OCI-LY7 (cell line): ENCODE results near the gene YPEL3. TPM values are rescaled to one million over a fixed set of nuclear protein-coding genes. Genes with fewer than 3 reads are reported as not detected.

Experiments
- BruUV-seq: library from RNA; stranded (reverse); fragments of 400-500 nt; replicated peaks from 2 replicates; lab custom pipeline; 2021; lab: Mats Ljungman, UMichigan
- CTCF ChIA-PET: fragments of 300-600 bp; sonication (Branson Sonifier 250); formaldehyde crosslinking; loops from one replicate; lab custom pipeline; 2022; ENCODE audit warnings: antibody characterized with exemption; ENCODE audit not compliant: unreplicated experiment; lab: Charles Lee
- POLR2A ChIA-PET: fragments of 300-600 bp; sonication (Branson Sonifier 250); formaldehyde crosslinking; loops from one replicate; lab custom pipeline; 2022; ENCODE audit warnings: antibody characterized with exemption; lab: Charles Lee
- DNase-seq: peaks from one replicate; pipeline ENCODE4 v3.0.0-alpha.2; 2015; ENCODE audit warnings: low spot score
- H2AFZ ChIP-seq: fragments of 200-600 bp; sonication (generic), shearing (Covaris generic); 2 replicates; pipeline ENCODE4 v1.6.1; 2014; ENCODE audit warnings: mild to moderate bottlenecking, antibody characterized with exemption, low read length, moderate library complexity
- H3K27ac ChIP-seq: fragments of 200-600 bp; sonication (generic); 2 replicates; pipeline ENCODE4 v1.5.1; 2014; ENCODE audit warnings: mixed run types, low read depth, mild to moderate bottlenecking, moderate library complexity, low read length, inconsistent platforms; ENCODE audit not compliant: poor library complexity, severe bottlenecking
- H3K36me3 ChIP-seq: fragments of 200-600 bp; sonication (generic); 2 replicates; pipeline ENCODE4 v1.6.1; 2014; ENCODE audit warnings: mild to moderate bottlenecking, antibody characterized with exemption, low read length, moderate library complexity, mixed read lengths; ENCODE audit not compliant: insufficient read depth
- H3K4me1 ChIP-seq: fragments of 200-600 bp; sonication (generic); 2 replicates; pipeline ENCODE4 v1.5.1; 2014; ENCODE audit warnings: mild to moderate bottlenecking, low read length; ENCODE audit not compliant: insufficient read depth, poor library complexity, severe bottlenecking
- H3K4me2 ChIP-seq: fragments of 200-600 bp; sonication (generic); 2 replicates; pipeline ENCODE4 v1.6.1; 2014; ENCODE audit warnings: mild to moderate bottlenecking, low read length
- H3K4me3 ChIP-seq: fragments of 200-600 bp; sonication (generic); 2 replicates; pipeline ENCODE4 v1.5.1; 2014; ENCODE audit warnings: mild to moderate bottlenecking, low read depth, low read length; ENCODE audit not compliant: poor library complexity, severe bottlenecking
- H3K79me2 ChIP-seq: fragments of 200-600 bp; sonication (generic); 2 replicates; pipeline ENCODE4 v1.6.1; 2016; ENCODE audit warnings: low read depth, mild to moderate bottlenecking, low read length, moderate library complexity, mixed read lengths; ENCODE audit not compliant: insufficient read depth
- H3K9me2 ChIP-seq: fragments of 200-600 bp; sonication (generic); 2 replicates; pipeline ENCODE4 v1.6.1; 2016; ENCODE audit warnings: mild to moderate bottlenecking, low read length, mixed read lengths; ENCODE audit not compliant: insufficient read depth
- H3K9me3 ChIP-seq: fragments of 200-600 bp; sonication (generic); 2 replicates; pipeline ENCODE4 v1.6.1; 2014; ENCODE audit warnings: mild to moderate bottlenecking, mixed run types, low read length, mixed read lengths
- H4K20me1 ChIP-seq: fragments of 200-600 bp; sonication (generic); 2 replicates; pipeline ENCODE4 v1.6.1; 2014; ENCODE audit warnings: mild to moderate bottlenecking, antibody characterized with exemption, low read length, moderate library complexity, mixed read lengths; ENCODE audit not compliant: insufficient read depth
- EZH2phosphoT487 ChIP-seq: fragments of 200-600 bp; sonication (generic); IDR thresholded peaks from 2 replicates; pipeline ENCODE4 v1.6.1; 2018; ENCODE audit warnings: low read depth, borderline replicate concordance, mild to moderate bottlenecking, mixed run types, antibody characterized with exemption, low read length, moderate library complexity, mixed read lengths
- intact Hi-C: fragments of 100-400 bp; cut with micrococcal nuclease; formaldehyde crosslinking; loops from one replicate; pipeline ENCODE4 v1.10.0; 2022; ENCODE audit not compliant: unreplicated experiment
- total RNA-seq, 2 experiments: library from RNA; depleted of rRNA in 1 of 2; stranded (reverse); fragments of >200 nt in 1 of 2; shearing (Covaris generic) in 1 of 2; gene quantifications; 2 replicates each; pipeline ENCODE4 v1.2.3, GENCODE V29; 2014 to 2022
- TF ChIP-seq, protein P1 (sequence below): fragments of 200-600 bp; sonication (generic); conservative IDR thresholded peaks from 2 replicates; pipeline ENCODE4 v1.5.1; 2014; ENCODE audit warnings: mild to moderate bottlenecking, antibody characterized with exemption, low read length, moderate library complexity, mixed read lengths

The YPEL3 gene
- total RNA-seq, 2 experiments from 2014 or later = 17.5 to 34.5 TPM

DNA sequence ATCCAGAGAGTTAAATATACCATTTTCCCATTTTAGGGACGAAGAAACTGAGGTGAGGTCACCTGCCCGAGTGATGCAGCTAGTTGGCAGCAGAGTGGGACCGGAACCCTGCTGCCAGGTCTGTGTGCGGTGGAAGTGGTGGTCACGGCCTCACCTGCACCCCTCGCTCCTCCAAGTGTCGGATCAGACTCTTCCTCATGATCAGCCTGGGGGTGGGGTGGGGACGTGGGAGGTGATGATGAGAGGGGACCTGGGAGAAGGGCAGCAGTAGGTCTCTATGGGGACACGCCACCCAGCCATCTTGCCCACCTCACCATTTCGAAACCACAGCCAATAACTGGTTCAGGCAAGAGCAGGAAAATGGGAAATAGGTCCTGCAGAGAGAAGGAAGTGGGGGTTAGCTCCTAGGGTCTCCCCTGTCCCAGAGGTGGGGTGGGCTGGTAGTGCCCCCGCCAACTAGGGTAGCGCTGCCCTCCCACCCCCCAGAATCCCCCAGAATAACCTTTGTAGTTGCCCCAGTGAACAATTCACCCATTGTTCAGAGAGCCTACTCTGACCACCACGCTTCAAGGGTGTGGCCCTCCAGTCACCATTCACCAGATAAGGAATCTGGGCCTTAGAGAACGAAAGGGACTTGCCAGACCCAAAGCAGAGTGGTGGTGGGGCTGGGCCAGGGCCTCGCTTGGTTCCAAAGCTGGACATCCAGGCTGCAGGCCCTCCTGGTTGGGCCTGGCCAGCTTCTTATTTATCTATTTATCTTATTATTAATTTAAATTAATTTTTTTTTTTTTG, 12.2 kb upstream of the YPEL3 start:
- no peaks in the 10 kb centered on the region for H3K9me2 ChIP-seq
- H3K79me2 ChIP-seq = no peaks in the 10 kb centered on the region
- H3K9me3 ChIP-seq = no peaks in the 10 kb centered on the region
- ChIA-PET CTCF (no interaction called here), POLR2A (no interaction called here)
- peaks cover 4% of the 10 kb centered on the region for H3K4me1 ChIP-seq
- H3K27ac ChIP-seq = no peak overlapping the region
- no peak overlapping the region for H2AFZ ChIP-seq
- no peak overlapping the region for H3K4me3 ChIP-seq
- intact Hi-C loops = no loop called here
- no peak for DNase-seq
- TF ChIP-seq, protein P1, sequence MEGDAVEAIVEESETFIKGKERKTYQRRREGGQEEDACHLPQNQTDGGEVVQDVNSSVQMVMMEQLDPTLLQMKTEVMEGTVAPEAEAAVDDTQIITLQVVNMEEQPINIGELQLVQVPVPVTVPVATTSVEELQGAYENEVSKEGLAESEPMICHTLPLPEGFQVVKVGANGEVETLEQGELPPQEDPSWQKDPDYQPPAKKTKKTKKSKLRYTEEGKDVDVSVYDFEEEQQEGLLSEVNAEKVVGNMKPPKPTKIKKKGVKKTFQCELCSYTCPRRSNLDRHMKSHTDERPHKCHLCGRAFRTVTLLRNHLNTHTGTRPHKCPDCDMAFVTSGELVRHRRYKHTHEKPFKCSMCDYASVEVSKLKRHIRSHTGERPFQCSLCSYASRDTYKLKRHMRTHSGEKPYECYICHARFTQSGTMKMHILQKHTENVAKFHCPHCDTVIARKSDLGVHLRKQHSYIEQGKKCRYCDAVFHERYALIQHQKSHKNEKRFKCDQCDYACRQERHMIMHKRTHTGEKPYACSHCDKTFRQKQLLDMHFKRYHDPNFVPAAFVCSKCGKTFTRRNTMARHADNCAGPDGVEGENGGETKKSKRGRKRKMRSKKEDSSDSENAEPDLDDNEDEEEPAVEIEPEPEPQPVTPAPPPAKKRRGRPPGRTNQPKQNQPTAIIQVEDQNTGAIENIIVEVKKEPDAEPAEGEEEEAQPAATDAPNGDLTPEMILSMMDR = no peak
- TF ChIP-seq EZH2phosphoT487 = no peak
- no TSS peak for BruUV-seq
- H3K4me2 ChIP-seq = no peak overlapping the region
- H4K20me1 ChIP-seq = no peaks in the 10 kb centered on the region
- H3K36me3 ChIP-seq = no peaks in the 10 kb centered on the region

DNA sequence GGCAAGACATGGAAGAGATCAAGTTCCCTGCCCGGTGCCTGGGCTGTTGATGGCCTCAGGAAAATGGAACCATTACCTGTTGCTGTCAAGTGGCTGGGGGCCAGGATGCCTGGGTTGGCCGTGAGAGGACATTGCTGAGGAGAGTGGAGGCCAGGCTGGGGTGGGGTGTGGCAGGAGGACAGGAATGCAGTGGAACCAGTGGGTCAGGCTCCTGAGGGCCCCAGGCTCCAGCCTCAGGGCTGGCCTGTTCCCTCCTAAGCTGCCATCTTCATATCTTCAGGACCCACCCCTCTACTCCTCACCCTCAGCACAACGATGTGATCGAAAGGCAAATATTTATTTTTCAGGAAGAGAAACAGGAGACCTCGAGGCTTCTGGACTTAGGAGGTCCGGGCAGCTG, 8.5 kb upstream of the YPEL3 start:
- intact Hi-C loops = no loop called here
- POLR2A ChIA-PET = interaction anchor here (0.5 kb wide), 1 partner anchor 30 kb away, joined by 3 read pairs; no protein-coding TSS in a partner anchor
- no peak overlapping the region for H3K4me2 ChIP-seq
- no peaks in the 10 kb centered on the region for H3K9me3 ChIP-seq
- no TSS peak for BruUV-seq
- DNase-seq = no peak
- H3K4me1 ChIP-seq = no peaks in the 10 kb centered on the region
- H3K36me3 ChIP-seq = no peaks in the 10 kb centered on the region
- no peak for TF ChIP-seq EZH2phosphoT487
- TF ChIP-seq, protein P1 = no peak
- no peak overlapping the region for H3K27ac ChIP-seq
- CTCF ChIA-PET = no interaction called here
- no peaks in the 10 kb centered on the region for H3K9me2 ChIP-seq
- no peaks in the 10 kb centered on the region for H3K79me2 ChIP-seq
- no peak overlapping the region for H2AFZ ChIP-seq
- no peaks in the 10 kb centered on the region for H4K20me1 ChIP-seq
- no peak overlapping the region for H3K4me3 ChIP-seq

DNA sequence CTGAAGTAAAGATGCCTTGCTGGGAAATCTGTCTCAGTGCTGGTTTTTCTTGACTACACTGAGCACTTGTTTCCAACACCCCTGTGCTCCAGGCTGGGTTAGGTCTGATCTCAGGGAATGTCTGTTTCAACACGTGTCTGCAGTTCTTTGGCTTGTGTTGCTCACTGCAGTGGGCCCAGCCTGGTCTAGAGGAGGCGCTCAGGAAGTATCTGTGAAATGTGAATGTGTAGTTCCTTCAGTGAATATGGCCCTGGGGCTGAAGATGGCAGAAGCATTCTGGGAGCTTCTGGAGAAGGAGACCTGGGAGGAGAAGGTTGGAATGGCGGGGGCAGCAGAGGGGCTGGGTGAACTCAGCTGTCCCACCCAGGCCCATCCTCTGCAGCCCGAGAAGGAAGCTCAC, 8.1 kb upstream of the YPEL3 start:
- BruUV-seq = no TSS peak
- Histone ChIP-seq H3K4me3 (no peak overlapping the region), H4K20me1 (no peaks in the 10 kb centered on the region), H3K36me3 (no peaks in the 10 kb centered on the region), H3K4me1 (no peaks in the 10 kb centered on the region), H3K9me2 (no peaks in the 10 kb centered on the region), H3K27ac (no peak overlapping the region), H3K79me2 (no peaks in the 10 kb centered on the region), H3K9me3 (no peaks in the 10 kb centered on the region), H2AFZ (no peak overlapping the region), H3K4me2 (no peak overlapping the region)
- CTCF ChIA-PET = no interaction called here
- TF ChIP-seq EZH2phosphoT487 = no peak
- TF ChIP-seq, protein P1 = no peak
- POLR2A ChIA-PET = interaction anchor here (0.5 kb wide), 1 partner anchor 30 kb away, joined by 3 read pairs; no protein-coding TSS in a partner anchor
- DNase-seq = no peak
- intact Hi-C loops = no loop called here
